GM12875 (cell line): ENCODE data around the gene LOXHD1.

ENCODE experiments used
- H3K4me3 ChIP-seq: one replicate; pipeline ENCODE4 v1.5.1; 2011; ENCODE audit warnings: low read depth, low read length, control low read depth
- CTCF ChIP-seq: IDR thresholded peaks from 2 replicates; pipeline ENCODE4 v1.5.1; 2011; ENCODE audit warnings: low read depth, mild to moderate bottlenecking, control low read depth, inconsistent platforms, low read length, moderate library complexity, borderline replicate concordance; ENCODE audit not compliant: insufficient read depth

Gene LOXHD1

GRCh38 chr18:46583711-46584110, 73.3 kb downstream of the LOXHD1 start:
- H3K4me3 ChIP-seq = no peak overlapping the region
- no peak for TF ChIP-seq CTCF

GRCh38 chr18:46581648-46582047, 75.4 kb downstream of the LOXHD1 start:
- no peak overlapping the region for H3K4me3 ChIP-seq
- no peak for TF ChIP-seq CTCF

- no peak for TF ChIP-seq CTCF
Observed at GRCh38 chr18:46578987-46579386, 78.0 kb downstream of the LOXHD1 start.

GRCh38 chr18:46577546-46577945, 79.5 kb downstream of the LOXHD1 start:
- H3K4me3 ChIP-seq = no peak overlapping the region
- no peak for TF ChIP-seq CTCF

More at GRCh38 chr18:46578987-46579386, 78.0 kb downstream of the LOXHD1 start:
- no peak overlapping the region for H3K4me3 ChIP-seq

- H3K4me3 ChIP-seq = no peak overlapping the region
- no peak for TF ChIP-seq CTCF
Observed at GRCh38 chr18:46575851-46576250, 81.2 kb downstream of the LOXHD1 start.

GRCh38 chr18:46574743-46575115, 82.3 kb downstream of the LOXHD1 start:
- no peak for TF ChIP-seq CTCF
- H3K4me3 ChIP-seq = no peak overlapping the region

GRCh38 chr18:46574000-46574742, 82.8 kb downstream of the LOXHD1 start:
- no peak overlapping the region for H3K4me3 ChIP-seq
- no peak for TF ChIP-seq CTCF
